Neural progenitor cell (in vitro differentiated cells): Measurements from ENCODE around the gene RBM12.

Source experiments
- EZH2 ChIP-seq: fragments of 200-600 bp; sonication (generic); IDR thresholded peaks from 2 replicates; pipeline ENCODE4 v1.6.1; 2017; ENCODE audit warnings: antibody characterized with exemption, mild to moderate bottlenecking, moderate library complexity
- TF ChIP-seq, protein P1 (sequence below): fragments of 200-600 bp; sonication (generic); IDR thresholded peaks from 2 replicates; pipeline ENCODE4 v1.5.1; 2017; ENCODE audit warnings: antibody characterized with exemption, mild to moderate bottlenecking

DNA sequence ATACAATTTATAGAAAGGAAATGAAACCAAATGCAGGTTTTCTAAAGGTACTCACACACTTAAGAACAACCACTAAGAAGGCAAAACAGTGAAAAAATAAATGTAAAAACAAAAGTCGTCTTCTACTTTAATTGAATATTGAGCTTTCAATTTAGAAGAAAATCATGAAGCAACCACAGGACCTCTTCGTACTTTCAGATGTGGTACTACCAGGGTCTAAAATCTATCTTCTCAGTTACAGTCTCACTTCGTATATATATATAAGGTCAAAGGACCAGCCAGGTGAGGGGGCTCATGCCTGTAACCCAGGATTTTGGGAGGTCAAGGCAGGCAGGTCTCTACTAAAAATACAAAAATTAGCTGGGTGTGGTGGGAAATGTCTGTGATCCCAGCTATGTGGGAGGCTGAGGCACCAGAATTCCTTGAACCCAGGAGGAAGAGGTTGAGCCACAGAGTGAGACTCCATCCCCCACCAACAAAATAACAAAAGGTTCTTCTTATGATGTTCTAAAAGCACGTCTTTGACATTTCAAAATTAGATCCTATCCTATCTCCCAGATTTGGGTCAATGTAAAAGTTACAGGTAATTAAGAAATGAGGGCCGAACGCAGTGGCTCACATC lies 47.0 kb upstream of the RBM12 start:
- TF ChIP-seq, protein P1, sequence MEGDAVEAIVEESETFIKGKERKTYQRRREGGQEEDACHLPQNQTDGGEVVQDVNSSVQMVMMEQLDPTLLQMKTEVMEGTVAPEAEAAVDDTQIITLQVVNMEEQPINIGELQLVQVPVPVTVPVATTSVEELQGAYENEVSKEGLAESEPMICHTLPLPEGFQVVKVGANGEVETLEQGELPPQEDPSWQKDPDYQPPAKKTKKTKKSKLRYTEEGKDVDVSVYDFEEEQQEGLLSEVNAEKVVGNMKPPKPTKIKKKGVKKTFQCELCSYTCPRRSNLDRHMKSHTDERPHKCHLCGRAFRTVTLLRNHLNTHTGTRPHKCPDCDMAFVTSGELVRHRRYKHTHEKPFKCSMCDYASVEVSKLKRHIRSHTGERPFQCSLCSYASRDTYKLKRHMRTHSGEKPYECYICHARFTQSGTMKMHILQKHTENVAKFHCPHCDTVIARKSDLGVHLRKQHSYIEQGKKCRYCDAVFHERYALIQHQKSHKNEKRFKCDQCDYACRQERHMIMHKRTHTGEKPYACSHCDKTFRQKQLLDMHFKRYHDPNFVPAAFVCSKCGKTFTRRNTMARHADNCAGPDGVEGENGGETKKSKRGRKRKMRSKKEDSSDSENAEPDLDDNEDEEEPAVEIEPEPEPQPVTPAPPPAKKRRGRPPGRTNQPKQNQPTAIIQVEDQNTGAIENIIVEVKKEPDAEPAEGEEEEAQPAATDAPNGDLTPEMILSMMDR = no peak
- TF ChIP-seq EZH2 = no peak
